ENCODE measurements around the gene RABEP2.

GRCh38 chr16:28863929-28864793, 60.9 kb downstream of the RABEP2 start:
- TF ChIP-seq, protein P1, sequence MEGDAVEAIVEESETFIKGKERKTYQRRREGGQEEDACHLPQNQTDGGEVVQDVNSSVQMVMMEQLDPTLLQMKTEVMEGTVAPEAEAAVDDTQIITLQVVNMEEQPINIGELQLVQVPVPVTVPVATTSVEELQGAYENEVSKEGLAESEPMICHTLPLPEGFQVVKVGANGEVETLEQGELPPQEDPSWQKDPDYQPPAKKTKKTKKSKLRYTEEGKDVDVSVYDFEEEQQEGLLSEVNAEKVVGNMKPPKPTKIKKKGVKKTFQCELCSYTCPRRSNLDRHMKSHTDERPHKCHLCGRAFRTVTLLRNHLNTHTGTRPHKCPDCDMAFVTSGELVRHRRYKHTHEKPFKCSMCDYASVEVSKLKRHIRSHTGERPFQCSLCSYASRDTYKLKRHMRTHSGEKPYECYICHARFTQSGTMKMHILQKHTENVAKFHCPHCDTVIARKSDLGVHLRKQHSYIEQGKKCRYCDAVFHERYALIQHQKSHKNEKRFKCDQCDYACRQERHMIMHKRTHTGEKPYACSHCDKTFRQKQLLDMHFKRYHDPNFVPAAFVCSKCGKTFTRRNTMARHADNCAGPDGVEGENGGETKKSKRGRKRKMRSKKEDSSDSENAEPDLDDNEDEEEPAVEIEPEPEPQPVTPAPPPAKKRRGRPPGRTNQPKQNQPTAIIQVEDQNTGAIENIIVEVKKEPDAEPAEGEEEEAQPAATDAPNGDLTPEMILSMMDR (IDR thresholded peaks at IDR 0.05; ENCODE audit: borderline replicate concordance, extremely low read depth, low read length, poor library complexity, severe bottlenecking): no peak
- no peak for TF ChIP-seq EZH2 (IDR thresholded peaks at IDR 0.05; ENCODE audit: borderline replicate concordance, low read depth, low read length, severe bottlenecking)

Measured in DND-41 (cell line).